ENCODE results near the gene YBEY. TPM values are rescaled to one million over a fixed set of nuclear protein-coding genes. Genes with fewer than 3 reads are reported as not detected.
"Not testable (repeated sequence)": the region's sequence is repeated elsewhere in the genome, so short reads cannot be mapped to it uniquely, and the experiment has no call there.

Gene YBEY
- polyA plus RNA-seq, 1 donor from 2014 or later: 88.4 TPM

DNA sequence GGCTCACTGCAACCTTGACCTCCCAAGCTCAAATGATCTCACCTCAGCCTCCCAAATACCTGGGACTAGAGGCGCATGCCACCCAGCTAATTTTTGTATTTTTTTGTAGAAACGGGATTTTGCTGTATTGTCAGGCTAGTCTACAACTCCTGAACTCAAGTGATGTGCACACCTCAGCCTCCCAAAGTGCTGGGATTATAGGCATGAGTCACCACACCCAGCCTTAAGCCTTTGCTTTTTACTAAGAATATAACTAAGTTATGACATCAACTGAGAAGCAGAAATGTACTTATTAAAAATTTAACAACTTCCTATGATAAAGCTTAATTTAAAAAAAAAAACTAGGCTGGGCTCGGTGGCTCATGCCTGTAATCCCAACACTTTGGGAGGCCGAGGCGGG, 48.7 kb upstream of the YBEY start (continued):
- TF ChIP-seq, protein P1, sequence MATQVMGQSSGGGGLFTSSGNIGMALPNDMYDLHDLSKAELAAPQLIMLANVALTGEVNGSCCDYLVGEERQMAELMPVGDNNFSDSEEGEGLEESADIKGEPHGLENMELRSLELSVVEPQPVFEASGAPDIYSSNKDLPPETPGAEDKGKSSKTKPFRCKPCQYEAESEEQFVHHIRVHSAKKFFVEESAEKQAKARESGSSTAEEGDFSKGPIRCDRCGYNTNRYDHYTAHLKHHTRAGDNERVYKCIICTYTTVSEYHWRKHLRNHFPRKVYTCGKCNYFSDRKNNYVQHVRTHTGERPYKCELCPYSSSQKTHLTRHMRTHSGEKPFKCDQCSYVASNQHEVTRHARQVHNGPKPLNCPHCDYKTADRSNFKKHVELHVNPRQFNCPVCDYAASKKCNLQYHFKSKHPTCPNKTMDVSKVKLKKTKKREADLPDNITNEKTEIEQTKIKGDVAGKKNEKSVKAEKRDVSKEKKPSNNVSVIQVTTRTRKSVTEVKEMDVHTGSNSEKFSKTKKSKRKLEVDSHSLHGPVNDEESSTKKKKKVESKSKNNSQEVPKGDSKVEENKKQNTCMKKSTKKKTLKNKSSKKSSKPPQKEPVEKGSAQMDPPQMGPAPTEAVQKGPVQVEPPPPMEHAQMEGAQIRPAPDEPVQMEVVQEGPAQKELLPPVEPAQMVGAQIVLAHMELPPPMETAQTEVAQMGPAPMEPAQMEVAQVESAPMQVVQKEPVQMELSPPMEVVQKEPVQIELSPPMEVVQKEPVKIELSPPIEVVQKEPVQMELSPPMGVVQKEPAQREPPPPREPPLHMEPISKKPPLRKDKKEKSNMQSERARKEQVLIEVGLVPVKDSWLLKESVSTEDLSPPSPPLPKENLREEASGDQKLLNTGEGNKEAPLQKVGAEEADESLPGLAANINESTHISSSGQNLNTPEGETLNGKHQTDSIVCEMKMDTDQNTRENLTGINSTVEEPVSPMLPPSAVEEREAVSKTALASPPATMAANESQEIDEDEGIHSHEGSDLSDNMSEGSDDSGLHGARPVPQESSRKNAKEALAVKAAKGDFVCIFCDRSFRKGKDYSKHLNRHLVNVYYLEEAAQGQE (IDR thresholded peaks at IDR 0.05; ENCODE audit: borderline replicate concordance): no peak

GRCh38 chr21:46239817-46240325, 46.3 kb upstream of the YBEY start:
- H3K27me3 ChIP-seq (ENCODE audit: insufficient read depth, low read depth, low read length): no peaks in the 10 kb centered on the region
- H3K27ac ChIP-seq (ENCODE audit: low read length): no peak overlapping the region
- no peaks in the 10 kb centered on the region for H3K79me2 ChIP-seq (replicated peaks; ENCODE audit: insufficient read depth, low read length)
- no peaks in the 10 kb centered on the region for H3K9me3 ChIP-seq (ENCODE audit: low read length)
- H4K20me1 ChIP-seq (ENCODE audit: insufficient read depth): no peaks in the 10 kb centered on the region
- no peak for TF ChIP-seq TAF1 (IDR thresholded peaks at IDR 0.05; ENCODE audit: low read depth)
- no peak for TF ChIP-seq EZH2 (IDR thresholded peaks at IDR 0.05; ENCODE audit: borderline replicate concordance, insufficient read depth, low read length, poor library complexity, severe bottlenecking)
- TF ChIP-seq, protein P1 (IDR thresholded peaks at IDR 0.05; ENCODE audit: borderline replicate concordance): no peak
- no peak for TF ChIP-seq SMC3 (conservative IDR thresholded peaks at IDR 0.05; ENCODE audit: poor library complexity)
- TF ChIP-seq POLR2AphosphoS5 (IDR thresholded peaks at IDR 0.05): no peak
- TF ChIP-seq, protein P2, sequence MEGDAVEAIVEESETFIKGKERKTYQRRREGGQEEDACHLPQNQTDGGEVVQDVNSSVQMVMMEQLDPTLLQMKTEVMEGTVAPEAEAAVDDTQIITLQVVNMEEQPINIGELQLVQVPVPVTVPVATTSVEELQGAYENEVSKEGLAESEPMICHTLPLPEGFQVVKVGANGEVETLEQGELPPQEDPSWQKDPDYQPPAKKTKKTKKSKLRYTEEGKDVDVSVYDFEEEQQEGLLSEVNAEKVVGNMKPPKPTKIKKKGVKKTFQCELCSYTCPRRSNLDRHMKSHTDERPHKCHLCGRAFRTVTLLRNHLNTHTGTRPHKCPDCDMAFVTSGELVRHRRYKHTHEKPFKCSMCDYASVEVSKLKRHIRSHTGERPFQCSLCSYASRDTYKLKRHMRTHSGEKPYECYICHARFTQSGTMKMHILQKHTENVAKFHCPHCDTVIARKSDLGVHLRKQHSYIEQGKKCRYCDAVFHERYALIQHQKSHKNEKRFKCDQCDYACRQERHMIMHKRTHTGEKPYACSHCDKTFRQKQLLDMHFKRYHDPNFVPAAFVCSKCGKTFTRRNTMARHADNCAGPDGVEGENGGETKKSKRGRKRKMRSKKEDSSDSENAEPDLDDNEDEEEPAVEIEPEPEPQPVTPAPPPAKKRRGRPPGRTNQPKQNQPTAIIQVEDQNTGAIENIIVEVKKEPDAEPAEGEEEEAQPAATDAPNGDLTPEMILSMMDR (IDR thresholded peaks at IDR 0.05; ENCODE audit: poor library complexity, severe bottlenecking): no peak
- TF ChIP-seq RAD21 (conservative IDR thresholded peaks at IDR 0.05): no peak
- TF ChIP-seq EP300 (conservative IDR thresholded peaks at IDR 0.05; ENCODE audit: poor library complexity, severe bottlenecking): no peak
- no peak for TF ChIP-seq MXI1 (conservative IDR thresholded peaks at IDR 0.05; ENCODE audit: poor library complexity, severe bottlenecking)
- no peak overlapping the region for H3K9ac ChIP-seq (ENCODE audit: low read length)
- peaks cover 21% of the 10 kb centered on the region for H3K36me3 ChIP-seq (ENCODE audit: insufficient read depth, low read length)
- no peak overlapping the region for H2AFZ ChIP-seq (ENCODE audit: low read depth, low read length)
- H3F3A ChIP-seq (ENCODE audit: insufficient read depth, low read length, poor library complexity, severe bottlenecking): no peaks in the 10 kb centered on the region
- H3K9me2 ChIP-seq (ENCODE audit: insufficient read depth, low read length): no peaks in the 10 kb centered on the region
- H3K4me3 ChIP-seq (ENCODE audit: low read length): no peak overlapping the region
- H3K4me2 ChIP-seq (ENCODE audit: low read length): no peak overlapping the region

GRCh38 chr21:46241577-46241976, 44.6 kb upstream of the YBEY start:
- H3K4me3 ChIP-seq (ENCODE audit: low read length); H3F3A ChIP-seq (ENCODE audit: insufficient read depth, low read length, poor library complexity, severe bottlenecking); H3K9me2 ChIP-seq (ENCODE audit: insufficient read depth, low read length); H3K4me2 ChIP-seq (ENCODE audit: low read length); H4K20me1 ChIP-seq (ENCODE audit: insufficient read depth); H2AFZ ChIP-seq (ENCODE audit: low read depth, low read length); H3K27ac ChIP-seq (ENCODE audit: low read length); H3K9ac ChIP-seq (ENCODE audit: low read length); H3K79me2 ChIP-seq (replicated peaks; ENCODE audit: insufficient read depth, low read length); H3K27me3 ChIP-seq (ENCODE audit: insufficient read depth, low read depth, low read length); H3K9me3 ChIP-seq (ENCODE audit: low read length): not testable (repeated sequence)
- H3K36me3 ChIP-seq (ENCODE audit: insufficient read depth, low read length): peaks cover 19% of the 10 kb centered on the region

All from neural cell (in vitro differentiated cells).